ENCODE results near the gene ABCC3.

ABCC3 gene

GRCh38 chr17:50689956-50690886, 55.5 kb downstream of the ABCC3 start:
- TF ChIP-seq CTCF (IDR thresholded peaks at IDR 0.05) = no peak
- no peak for DNase-seq (ENCODE audit: low spot score)
- no peak overlapping the region for H3K27ac ChIP-seq
- no peak overlapping the region for H3K4me3 ChIP-seq

- TF ChIP-seq CTCF (IDR thresholded peaks at IDR 0.05) = no peak
- Histone ChIP-seq H3K27ac (no peak overlapping the region), H3K4me3 (no peak overlapping the region)
- DNase-seq (ENCODE audit: low spot score) = no peak
Observed at GRCh38 chr17:50690887-50691549, 56.3 kb downstream of the ABCC3 start.

GRCh38 chr17:50691550-50692447, 57.1 kb downstream of the ABCC3 start:
- no peak overlapping the region for H3K4me3 ChIP-seq
- TF ChIP-seq CTCF (IDR thresholded peaks at IDR 0.05) = no peak
- DNase-seq (ENCODE audit: low spot score) = no peak
- H3K27ac ChIP-seq = no peak overlapping the region

- DNase-seq (ENCODE audit: low spot score) = no peak
- Histone ChIP-seq H3K27ac (no peak overlapping the region), H3K4me3 (no peak overlapping the region)
- TF ChIP-seq CTCF (IDR thresholded peaks at IDR 0.05) = no peak
Observed at GRCh38 chr17:50692448-50693035, 57.9 kb downstream of the ABCC3 start.

- no peak overlapping the region for H3K4me3 ChIP-seq
- TF ChIP-seq CTCF (IDR thresholded peaks at IDR 0.05) = no peak
- no peak for DNase-seq (ENCODE audit: low spot score)
- no peak overlapping the region for H3K27ac ChIP-seq
Observed at GRCh38 chr17:50693036-50693682, 58.5 kb downstream of the ABCC3 start.

GRCh38 chr17:50696365-50696879, 61.7 kb downstream of the ABCC3 start:
- H3K27ac ChIP-seq = no peak overlapping the region
- no peak for DNase-seq (ENCODE audit: low spot score)
- no peak overlapping the region for H3K4me3 ChIP-seq
- no peak for TF ChIP-seq CTCF (IDR thresholded peaks at IDR 0.05)
